GM20000 (cell line): ENCODE data around the gene ZNF532.
A peak's percentile ranks its signal among the peaks of the same experiment; 100 is the strongest.

Source experiments
- DNase-seq: peaks from one replicate; pipeline ENCODE4 v3.0.0; 2012; ENCODE audit warnings: low spot score
- TF ChIP-seq, protein P1 (sequence below): IDR thresholded peaks from 2 replicates; pipeline ENCODE4 v1.5.1; 2012; ENCODE audit warnings: mild to moderate bottlenecking, control low read depth; ENCODE audit errors: extremely low read depth, missing control alignments

ZNF532 gene

DNA sequence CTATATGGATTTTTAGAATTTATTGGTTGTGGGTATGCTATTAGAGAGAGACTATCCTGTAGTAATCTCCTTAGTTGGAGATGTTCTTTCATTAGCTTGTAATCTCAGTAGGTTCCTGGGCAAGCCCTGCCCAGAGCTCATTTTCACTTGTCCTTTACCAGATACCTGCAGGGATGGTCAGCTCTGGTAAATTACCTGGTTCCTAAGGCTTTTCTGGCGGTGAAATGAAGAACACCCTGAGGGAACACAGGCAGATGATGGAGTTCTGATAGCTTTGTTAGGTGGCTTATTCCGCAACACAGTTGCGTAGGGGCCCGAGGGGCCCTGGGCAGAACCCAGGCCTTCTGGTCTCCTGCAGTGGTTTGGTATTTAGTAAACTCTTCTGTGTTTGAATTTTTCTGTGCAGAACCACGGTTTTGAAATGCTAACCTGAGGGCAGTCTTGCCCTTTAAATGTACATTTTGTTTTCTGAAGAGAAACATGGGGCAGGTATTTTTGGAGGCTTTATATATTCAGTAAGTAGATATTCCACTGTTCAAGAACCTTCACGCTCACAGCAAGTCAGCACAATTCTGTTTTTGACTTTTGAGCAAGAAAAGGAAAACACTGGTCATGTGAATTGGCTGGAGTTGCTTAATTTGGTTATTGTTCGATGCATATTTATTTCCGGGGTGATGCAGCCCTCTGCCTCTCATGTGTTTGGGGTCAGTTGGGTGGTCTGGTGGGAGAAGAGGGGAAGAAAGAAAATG, 22.4 kb downstream of the ZNF532 start:
- no peak for DNase-seq
- TF ChIP-seq, protein P1, sequence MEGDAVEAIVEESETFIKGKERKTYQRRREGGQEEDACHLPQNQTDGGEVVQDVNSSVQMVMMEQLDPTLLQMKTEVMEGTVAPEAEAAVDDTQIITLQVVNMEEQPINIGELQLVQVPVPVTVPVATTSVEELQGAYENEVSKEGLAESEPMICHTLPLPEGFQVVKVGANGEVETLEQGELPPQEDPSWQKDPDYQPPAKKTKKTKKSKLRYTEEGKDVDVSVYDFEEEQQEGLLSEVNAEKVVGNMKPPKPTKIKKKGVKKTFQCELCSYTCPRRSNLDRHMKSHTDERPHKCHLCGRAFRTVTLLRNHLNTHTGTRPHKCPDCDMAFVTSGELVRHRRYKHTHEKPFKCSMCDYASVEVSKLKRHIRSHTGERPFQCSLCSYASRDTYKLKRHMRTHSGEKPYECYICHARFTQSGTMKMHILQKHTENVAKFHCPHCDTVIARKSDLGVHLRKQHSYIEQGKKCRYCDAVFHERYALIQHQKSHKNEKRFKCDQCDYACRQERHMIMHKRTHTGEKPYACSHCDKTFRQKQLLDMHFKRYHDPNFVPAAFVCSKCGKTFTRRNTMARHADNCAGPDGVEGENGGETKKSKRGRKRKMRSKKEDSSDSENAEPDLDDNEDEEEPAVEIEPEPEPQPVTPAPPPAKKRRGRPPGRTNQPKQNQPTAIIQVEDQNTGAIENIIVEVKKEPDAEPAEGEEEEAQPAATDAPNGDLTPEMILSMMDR = no peak

DNA sequence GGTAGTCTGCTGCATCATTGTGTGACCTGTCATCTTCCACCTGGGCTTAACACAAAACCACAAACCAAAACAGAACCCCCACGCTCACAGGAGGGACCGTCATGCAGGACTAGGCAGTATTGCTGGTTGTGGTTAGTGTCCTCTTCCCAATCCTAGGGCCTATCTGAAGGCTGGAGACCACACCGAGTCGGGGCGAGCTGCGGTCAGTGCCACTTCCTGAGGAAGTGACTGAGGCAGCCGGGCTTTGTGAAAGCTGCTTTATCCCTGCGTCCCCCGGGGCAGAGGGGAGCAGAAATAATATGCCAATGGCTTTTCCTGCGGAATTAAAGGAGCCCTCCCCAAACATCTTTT, 22.9 kb downstream of the ZNF532 start:
- peak; percentile 38 for DNase-seq

DNA sequence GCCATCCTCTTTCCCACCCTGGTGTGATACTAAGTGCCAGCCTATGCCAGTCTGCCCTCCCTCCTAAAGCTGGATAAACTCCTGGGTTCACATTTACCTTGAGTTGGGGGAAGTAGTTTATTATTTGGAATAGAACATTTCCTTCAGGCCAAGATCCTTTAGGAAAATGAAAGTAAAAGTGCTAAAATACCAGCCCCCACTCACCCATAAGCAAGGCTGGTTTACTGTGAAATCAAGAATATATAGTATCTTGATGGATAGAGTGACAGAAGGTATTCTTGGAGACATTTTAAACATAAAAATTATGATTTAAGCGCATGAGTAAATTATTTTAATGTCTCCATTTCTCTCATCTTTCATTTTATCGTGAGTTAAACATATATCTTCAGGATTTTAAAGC, 27.1 kb downstream of the ZNF532 start:
- DNase-seq = no peak
- TF ChIP-seq, protein P1 = no peak

More for the DNA sequence above, 22.9 kb downstream of the ZNF532 start:
- TF ChIP-seq, protein P1 = no peak

DNA sequence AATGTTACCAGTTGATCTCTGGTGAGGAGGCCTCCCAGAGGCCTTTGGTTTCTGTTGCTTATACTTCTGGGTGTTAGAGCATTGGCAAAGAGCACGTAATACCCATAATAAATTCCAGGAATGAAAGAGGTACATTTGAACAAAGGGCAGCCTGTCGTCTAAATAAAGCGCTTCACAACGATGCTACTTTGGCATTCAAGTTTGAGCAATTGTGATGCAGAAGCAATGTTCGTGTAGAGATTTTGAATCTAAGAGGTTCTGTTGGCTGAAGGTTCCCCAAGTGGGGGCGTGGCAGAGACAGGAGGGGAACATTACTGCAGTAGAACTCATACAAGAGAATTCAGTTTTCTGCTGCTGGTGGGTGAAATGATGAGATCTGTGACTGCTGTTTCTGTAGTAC, 27.8 kb downstream of the ZNF532 start:
- TF ChIP-seq, protein P1 = no peak
- DNase-seq = no peak

DNA sequence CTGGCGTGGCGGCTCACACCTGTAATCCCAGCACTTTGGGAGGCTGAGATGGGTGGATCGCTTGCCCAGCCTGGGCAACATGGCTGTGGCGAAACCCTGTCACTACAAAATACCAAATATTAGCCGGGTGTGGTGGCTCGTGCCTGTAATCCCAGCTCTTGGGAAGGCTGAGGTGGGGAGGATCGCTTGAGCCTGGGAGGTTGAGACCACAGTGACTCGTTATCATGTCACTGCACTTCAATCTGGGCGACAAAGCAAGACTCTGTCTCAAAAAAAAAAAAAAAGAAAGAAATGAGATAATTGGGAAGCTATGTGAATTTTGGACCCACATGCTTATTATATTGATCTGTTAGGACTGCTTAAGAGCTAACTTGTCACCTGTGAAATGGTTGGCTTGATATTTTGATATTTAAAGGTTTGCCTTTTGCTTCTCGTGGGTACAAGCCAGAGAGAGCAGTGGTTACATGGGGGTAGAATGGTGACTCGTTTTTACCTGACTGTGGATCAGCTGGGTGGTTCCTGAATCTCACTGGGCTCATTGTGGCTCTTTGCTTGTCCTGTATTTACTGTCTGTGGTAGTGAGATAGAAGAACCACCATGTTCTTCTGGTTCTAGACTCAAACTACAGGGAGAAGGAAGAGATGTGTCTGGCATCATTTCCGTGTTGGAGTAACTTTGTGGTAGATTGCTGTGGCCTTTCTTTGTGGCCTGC, 28.9 kb downstream of the ZNF532 start:
- no peak for DNase-seq

DNA sequence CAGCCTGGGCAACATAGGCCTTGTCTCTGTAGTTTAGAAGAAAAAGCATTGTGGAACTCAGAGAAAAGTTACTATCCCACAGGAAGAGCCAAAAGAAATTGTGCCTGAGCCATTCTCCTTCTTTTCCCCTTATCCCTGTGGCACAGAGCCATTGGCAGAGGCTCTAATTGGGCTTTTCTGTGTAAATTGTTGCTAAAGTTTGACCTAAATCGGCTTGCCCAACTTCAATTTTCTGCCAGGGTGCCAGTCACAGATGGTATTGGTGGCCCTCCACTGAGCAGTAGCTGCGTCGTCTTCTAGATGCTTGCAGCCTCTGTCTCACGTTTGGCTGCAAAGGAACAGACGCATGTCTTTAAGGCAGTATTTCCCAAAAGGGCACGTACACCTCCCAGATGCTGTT, 30.3 kb downstream of the ZNF532 start:
- TF ChIP-seq, protein P1 = no peak
- no peak for DNase-seq

More for the DNA sequence above, 28.9 kb downstream of the ZNF532 start:
- TF ChIP-seq, protein P1 = no peak

DNA sequence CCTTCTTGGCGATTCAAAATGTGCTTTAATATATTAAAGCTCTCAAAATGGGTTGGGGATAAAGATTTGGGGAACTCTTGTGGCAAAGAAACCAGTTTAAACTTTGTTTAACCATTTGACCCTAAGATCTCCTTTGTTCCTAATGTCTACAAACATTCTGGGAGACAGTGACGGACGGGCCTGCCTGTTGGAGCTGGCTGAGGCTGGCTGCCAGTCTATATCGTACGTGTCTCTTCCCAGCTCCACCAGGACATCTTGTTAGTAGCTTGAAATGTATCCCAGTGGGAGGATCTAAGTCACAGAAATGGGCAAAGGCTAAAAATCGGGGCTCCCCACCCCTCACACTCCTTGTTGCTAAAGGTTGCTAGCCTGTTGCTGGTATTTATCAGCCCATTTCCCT, 30.7 kb downstream of the ZNF532 start:
- DNase-seq = no peak
- TF ChIP-seq, protein P1 = no peak
